ACHN (cell line): ENCODE measurements around the gene RHPN2.
A peak's percentile ranks its signal among the peaks of the same experiment; 100 is the strongest.
"Not testable (repeated sequence)": the region's sequence is repeated elsewhere in the genome, so short reads cannot be mapped to it uniquely, and the experiment has no call there.

Experiments
- DNase-seq: peaks from one replicate; pipeline ENCODE4 v3.0.0-alpha.2; 2015
- in situ Hi-C: cut with HindIII; loops from 2 replicates; pipeline ENCODE4 v1.10.0; 2017; ENCODE audit warnings: low sequenced_read_pairs, low pct_ligation_motif_present, low pct_unique_long_range_greater_than_20kb

RHPN2 gene

GRCh38 chr19:32997716-32998355, 66.9 kb downstream of the RHPN2 start:
- in situ Hi-C loops = no loop called here
- DNase-seq = no peak

DNA sequence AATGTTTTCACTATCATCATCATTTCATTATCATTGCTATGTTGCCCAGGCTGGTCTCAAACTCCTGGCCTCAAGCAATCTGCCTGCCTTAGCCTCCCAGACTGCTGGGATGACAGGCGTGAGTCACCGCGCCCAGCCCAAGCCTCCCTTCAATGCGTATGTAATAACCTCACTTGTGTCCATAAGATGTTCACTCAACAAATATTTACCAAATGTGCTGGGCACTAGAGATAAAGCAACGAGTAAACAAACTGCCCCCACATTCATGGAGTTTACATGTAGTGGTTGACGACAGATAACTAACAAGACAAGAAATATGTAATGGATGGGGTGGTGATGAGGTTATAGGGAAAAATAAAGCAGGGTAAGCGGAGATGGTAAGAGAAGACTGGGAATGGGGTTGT, 67.6 kb downstream of the RHPN2 start:
- DNase-seq, in situ Hi-C loops: not testable (repeated sequence)

- in situ Hi-C loops, DNase-seq: not testable (repeated sequence)
Observed at GRCh38 chr19:32995966-32996365, 68.7 kb downstream of the RHPN2 start.

DNA sequence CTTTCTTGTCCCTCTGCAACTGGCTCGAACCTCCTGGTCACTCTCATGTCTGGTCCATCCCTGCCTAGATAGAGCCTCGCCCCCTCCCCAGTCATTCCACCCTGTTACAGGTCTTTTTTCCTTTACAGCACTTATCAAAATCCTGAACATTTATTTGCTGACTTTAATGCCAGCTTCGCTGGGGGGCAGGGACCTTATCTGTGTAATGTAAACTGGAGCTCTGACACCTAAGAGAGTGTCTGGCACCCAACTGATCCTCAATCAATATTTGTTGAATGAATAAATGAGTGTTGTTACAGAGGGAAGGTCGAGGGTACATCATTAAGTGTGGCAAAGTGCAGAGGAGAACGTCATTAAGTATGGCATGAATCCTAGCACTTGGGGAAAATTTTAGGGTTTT, 76.0 kb downstream of the RHPN2 start:
- in situ Hi-C loops = no loop called here
- no peak for DNase-seq

GRCh38 chr19:32988254-32988653, 76.4 kb downstream of the RHPN2 start:
- in situ Hi-C loops, DNase-seq: not testable (repeated sequence)

DNA sequence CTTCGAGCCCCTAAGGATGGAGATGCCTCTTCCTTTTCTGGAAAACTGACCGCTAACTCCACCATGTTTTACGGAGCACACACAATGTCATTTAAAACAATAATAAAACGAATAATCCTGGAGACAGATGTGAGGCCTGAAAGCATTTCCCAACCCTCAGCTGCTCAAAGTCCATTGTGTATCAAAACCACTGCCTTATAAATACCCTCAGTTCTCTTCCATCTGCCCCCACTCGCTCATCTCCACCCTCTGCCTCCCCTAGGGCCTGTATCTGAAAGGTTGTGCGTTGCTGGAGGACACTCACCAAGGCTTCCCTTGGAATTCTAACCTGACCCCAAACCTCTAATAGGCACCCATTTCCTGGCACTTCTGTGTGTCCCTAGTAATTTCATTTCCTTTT, 82.2 kb downstream of the RHPN2 start:
- DNase-seq, in situ Hi-C loops: not testable (repeated sequence)

GRCh38 chr19:32979807-32980206, 84.9 kb downstream of the RHPN2 start:
- DNase-seq, in situ Hi-C loops: not testable (repeated sequence)

DNA sequence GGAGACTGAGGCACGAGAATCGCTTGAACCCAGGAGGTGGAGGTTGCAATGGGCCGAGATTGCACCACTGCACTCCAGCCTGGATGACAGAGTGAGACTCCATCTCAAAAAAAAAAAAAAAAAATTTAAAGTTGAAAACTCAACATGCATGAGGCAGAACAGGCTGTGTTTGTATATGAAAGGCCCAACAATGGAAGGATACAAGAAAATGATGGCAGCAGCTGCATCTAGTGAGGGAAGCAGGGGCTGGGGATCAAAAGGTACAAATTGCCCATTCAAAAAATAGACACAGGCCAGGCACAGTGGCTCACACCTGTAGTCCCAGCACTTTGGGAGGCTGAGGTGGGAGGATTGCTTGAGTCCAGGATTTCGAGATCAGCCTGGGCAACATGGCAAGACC, 86.9 kb downstream of the RHPN2 start:
- in situ Hi-C loops, DNase-seq: not testable (repeated sequence)

GRCh38 chr19:32977280-32977679, 87.4 kb downstream of the RHPN2 start:
- no peak for DNase-seq

GRCh38 chr19:32976223-32976805, 88.4 kb downstream of the RHPN2 start:
- DNase-seq = peak; percentile 58
- in situ Hi-C loops = no loop called here

More at GRCh38 chr19:32977280-32977679, 87.4 kb downstream of the RHPN2 start:
- in situ Hi-C loops = no loop called here

- in situ Hi-C loops = no loop called here
- peak; percentile 98 for DNase-seq
Observed at GRCh38 chr19:32971715-32972540, 92.8 kb downstream of the RHPN2 start, which contains the start of the genes CEP89 and FAAP24. Gene CEP89 (minus strand): TSS chr19:32971958. CDS start chr19:32971874, 84 bp downstream. Gene FAAP24 (plus strand): TSS chr19:32972242. CDS start chr19:32973197, 955 bp downstream.

DNA sequence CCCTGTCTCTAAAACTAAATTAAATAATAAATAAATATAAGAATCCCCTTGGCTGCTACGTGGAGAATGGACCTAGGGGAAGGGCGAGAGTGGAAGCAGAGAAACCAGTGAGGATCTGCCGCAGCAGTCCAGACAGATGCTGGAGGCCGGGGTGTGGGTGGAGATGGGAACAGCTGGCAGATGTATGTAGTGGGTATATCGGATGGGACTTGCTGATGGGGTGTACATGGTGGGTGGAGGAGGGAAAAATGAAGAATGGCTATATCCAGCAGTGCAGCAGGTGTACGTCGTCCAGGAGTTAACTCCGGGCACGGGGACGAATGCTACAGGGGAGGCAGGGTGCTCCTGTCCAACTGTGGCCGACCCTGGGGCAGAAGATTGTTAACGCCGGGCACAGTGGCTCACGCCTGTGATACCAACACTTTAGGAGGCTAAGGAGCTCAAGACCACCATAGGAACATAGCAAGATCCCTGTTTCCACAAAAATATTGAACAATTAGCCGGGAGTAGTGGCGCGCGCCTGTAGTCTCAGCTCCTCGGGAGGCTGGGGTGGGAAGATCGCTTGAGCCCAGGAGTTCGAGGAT, 93.6 kb downstream of the RHPN2 start:
- no peak for DNase-seq
- in situ Hi-C loops = no loop called here

DNA sequence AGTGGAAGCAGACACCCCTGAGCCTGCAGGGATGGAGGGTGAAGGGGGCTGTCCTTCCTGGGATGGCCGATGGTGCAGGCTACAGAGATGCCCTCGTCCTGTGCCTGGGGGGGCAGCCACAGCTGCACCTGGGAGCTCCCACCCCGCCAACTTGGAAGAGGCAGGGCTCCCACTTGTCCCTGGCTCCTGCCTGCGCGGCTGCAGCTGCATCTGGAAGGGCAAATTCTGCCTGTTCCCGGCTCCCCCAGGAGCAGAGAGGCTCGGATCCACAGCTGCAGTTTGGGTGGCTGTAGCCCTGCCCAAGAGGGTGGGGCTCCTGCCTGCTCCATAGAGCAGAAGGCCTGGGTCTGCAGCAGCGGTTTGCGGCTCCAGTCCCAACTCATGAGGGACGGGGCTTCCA, 95.1 kb downstream of the RHPN2 start:
- DNase-seq = no peak
- in situ Hi-C loops = no loop called here

GRCh38 chr19:32966750-32967149, 97.9 kb downstream of the RHPN2 start:
- no peak for DNase-seq
- in situ Hi-C loops = no loop called here

GRCh38 chr19:32945260-32945659, 119.4 kb downstream of the RHPN2 start:
- in situ Hi-C loops = no loop called here
- no peak for DNase-seq

GRCh38 chr19:32941273-32941672, 123.4 kb downstream of the RHPN2 start:
- in situ Hi-C loops, DNase-seq: not testable (repeated sequence)

GRCh38 chr19:32936065-32936464, 128.6 kb downstream of the RHPN2 start:
- in situ Hi-C loops = no loop called here
- no peak for DNase-seq

DNA sequence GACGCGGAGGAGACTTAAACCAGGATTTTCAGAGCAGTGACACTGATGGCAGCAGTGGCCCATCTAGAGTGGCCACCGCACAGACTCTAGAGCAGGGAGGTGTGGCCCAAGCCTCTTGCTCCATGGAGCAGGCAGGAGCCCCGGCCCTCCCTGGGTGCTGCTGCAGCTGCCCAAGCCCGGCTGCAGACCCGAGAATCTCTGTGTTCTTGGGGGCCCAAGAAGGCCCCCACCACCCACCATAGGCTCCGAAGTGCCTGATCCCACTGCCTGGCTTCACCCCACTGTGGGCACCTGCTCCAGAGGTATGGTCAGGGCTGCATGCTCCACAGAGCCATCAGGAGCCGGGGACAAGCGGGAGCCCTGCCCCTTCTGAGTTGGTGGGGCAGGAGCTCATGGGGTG, 129.1 kb downstream of the RHPN2 start:
- no peak for DNase-seq
- in situ Hi-C loops = no loop called here

- DNase-seq = no peak
- in situ Hi-C loops = no loop called here
Observed at GRCh38 chr19:32933571-32933970, 131.1 kb downstream of the RHPN2 start.
